ENCODE data around the gene ALS2. TPM values are rescaled to one million over a fixed set of nuclear protein-coding genes. Genes with fewer than 3 reads are reported as not detected.

The ALS2 gene
- total RNA-seq, 1 experiment from 2014 or later, result 28.4 TPM

DNA sequence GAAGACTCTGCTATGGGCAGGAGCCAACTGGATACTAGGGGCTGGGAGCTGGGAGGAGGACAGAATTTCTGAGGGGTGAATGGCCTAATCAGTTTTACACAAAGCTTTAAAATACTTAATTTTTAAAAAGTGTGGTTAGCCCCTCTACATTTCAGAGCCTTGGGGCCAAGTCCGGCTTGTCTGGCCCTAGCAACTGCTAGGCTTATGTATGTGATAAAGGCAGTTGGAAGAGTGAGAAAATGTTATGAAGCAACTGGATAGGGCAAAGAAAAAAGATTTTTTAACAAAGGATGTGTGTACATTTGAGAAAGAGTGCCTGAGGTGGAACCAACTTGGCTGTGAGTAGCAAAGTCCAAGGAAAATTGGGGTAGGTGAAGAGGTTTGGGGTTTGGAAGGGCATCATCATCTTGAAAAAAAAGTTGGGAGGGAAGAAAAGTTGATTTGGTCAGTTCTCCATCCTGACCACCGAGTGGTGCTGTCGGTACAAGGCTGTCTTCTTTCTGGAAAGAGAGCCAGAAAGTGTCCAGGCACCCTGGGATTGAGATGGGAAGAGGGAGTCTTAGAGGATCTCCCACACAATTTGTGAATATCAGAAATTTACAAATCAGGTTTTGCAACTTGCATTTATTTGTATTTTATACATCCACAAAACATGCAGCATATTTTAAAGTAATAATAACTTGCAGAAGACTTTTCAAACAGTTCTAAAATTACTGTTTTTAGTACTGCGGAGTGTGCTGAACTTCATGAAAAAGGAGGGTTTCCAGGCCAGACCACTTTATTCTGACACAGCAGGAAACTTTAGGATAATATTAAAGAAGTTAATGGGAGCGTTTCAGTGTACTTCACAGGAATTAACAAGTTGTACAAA is 15.1 kb upstream of the ALS2 start:
- H3K27ac ChIP-seq (ENCODE audit: insufficient read length, low read depth, low read length), result no peak overlapping the region
- no peak overlapping the region for H2AFZ ChIP-seq (ENCODE audit: low read length)
- no peaks in the 10 kb centered on the region for H3K9me3 ChIP-seq (ENCODE audit: control insufficient read depth, low read depth, low read length)

More for the DNA sequence above, 15.1 kb upstream of the ALS2 start:
- Histone ChIP-seq H3K56ac (ENCODE audit: insufficient read length, low read depth, low read length) (no peak overlapping the region), H3K4me2 (ENCODE audit: insufficient read depth, insufficient read length, low read length) (no peak overlapping the region), H3K79me1 (ENCODE audit: insufficient read depth, low read depth, low read length, poor library complexity, severe bottlenecking) (no peaks in the 10 kb centered on the region), H3T11ph (ENCODE audit: low read length) (no peak overlapping the region), H2BK5ac (ENCODE audit: insufficient read length, low read length) (no peak overlapping the region), H4K8ac (replicated peaks; ENCODE audit: insufficient read length, low read depth, low read length) (no peak overlapping the region), H3K23me2 (ENCODE audit: insufficient read length, low read depth, low read length, poor library complexity, severe bottlenecking) (no peaks in the 10 kb centered on the region), H2BK120ac (ENCODE audit: low read depth, low read length, poor library complexity, severe bottlenecking) (no peak overlapping the region), H2AK5ac (ENCODE audit: insufficient read length, low read length) (no peak overlapping the region), H3K14ac (ENCODE audit: insufficient read depth, low read length) (no peak overlapping the region), H3K79me2 (ENCODE audit: insufficient read depth, low read length) (no peaks in the 10 kb centered on the region), H3K23ac (ENCODE audit: insufficient read length, low read depth, low read length) (no peak overlapping the region), H2BK20ac (ENCODE audit: low read depth, low read length, poor library complexity, severe bottlenecking) (no peak overlapping the region), H4K91ac (ENCODE audit: insufficient read length, low read depth, low read length) (no peak overlapping the region), H3K4ac (ENCODE audit: low read depth, low read length) (no peak overlapping the region), H3K27me3 (ENCODE audit: insufficient read depth, low read length) (no peaks in the 10 kb centered on the region), H4K5ac (ENCODE audit: insufficient read length, low read depth, low read length) (no peak overlapping the region), H2BK15ac (ENCODE audit: low read depth, low read length) (no peak overlapping the region), H2BK12ac (ENCODE audit: insufficient read length, low read depth, low read length) (no peak overlapping the region), H3K4me1 (ENCODE audit: insufficient read depth, low read length) (no peaks in the 10 kb centered on the region), H4K20me1 (ENCODE audit: control insufficient read depth, insufficient read depth, insufficient read length) (no peaks in the 10 kb centered on the region), H3K18ac (ENCODE audit: insufficient read length, low read depth, low read length) (no peak overlapping the region), H3K9ac (ENCODE audit: extremely low read depth, insufficient read length, low read length) (no peak overlapping the region)
- no CpG with 5 or more reads among the region's 5 CpGs for WGBS (ENCODE audit: extremely low coverage, insufficient read length, low lambda C conversion rate)
- Mint-ChIP-seq H3K27me3 (ENCODE audit: low read depth) (no peaks in the 10 kb centered on the region), H3K9me3 (no peaks in the 10 kb centered on the region), H3K4me3 (no peak overlapping the region), H3K36me3 (ENCODE audit: insufficient read depth in 1 of 3, low read depth in 3 of 3) (no peaks in the 10 kb centered on the region), H3K27ac (no peak overlapping the region), H3K4me1 (no peaks in the 10 kb centered on the region; a peak in 1 of 4 replicates)
- peak; percentile 48 for DNase-seq
- TF ChIP-seq, protein P1, sequence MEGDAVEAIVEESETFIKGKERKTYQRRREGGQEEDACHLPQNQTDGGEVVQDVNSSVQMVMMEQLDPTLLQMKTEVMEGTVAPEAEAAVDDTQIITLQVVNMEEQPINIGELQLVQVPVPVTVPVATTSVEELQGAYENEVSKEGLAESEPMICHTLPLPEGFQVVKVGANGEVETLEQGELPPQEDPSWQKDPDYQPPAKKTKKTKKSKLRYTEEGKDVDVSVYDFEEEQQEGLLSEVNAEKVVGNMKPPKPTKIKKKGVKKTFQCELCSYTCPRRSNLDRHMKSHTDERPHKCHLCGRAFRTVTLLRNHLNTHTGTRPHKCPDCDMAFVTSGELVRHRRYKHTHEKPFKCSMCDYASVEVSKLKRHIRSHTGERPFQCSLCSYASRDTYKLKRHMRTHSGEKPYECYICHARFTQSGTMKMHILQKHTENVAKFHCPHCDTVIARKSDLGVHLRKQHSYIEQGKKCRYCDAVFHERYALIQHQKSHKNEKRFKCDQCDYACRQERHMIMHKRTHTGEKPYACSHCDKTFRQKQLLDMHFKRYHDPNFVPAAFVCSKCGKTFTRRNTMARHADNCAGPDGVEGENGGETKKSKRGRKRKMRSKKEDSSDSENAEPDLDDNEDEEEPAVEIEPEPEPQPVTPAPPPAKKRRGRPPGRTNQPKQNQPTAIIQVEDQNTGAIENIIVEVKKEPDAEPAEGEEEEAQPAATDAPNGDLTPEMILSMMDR (conservative IDR thresholded peaks at IDR 0.05), result peak; percentile 88
